Measurements from ENCODE around the gene MPL. TPM values are rescaled to one million over a fixed set of nuclear protein-coding genes. Genes with fewer than 3 reads are reported as not detected.

Gene MPL
- total RNA-seq (not detected), polyA plus RNA-seq (not detected), total RNA-seq (0 to 0.09 (median 0) reads per million in 6 experiments)

GRCh38 chr1:43337588-43337987, at the start of gene MPL:
TSS of gene MPL (plus strand) at chr1:43337818. CDS start at chr1:43337849, 31 bp downstream.
- Mint-ChIP-seq H3K9me3 (no peaks in the 10 kb centered on the region), H3K27me3 (peaks cover 0 to 1% (median 0%) of the 10 kb centered on the region in 5 donors), H3K4me3 (no peak within 1 kb of the TSS), H3K27ac (peak within 1 kb of the TSS in 2 of 10 donors; percentile 38 to 43), H3K4me1 (peaks cover 0 to 2% (median 0%) of the 10 kb centered on the region in 4 donors), H3K36me3 (no peaks in the 10 kb centered on the region)
- POLR2A ChIA-PET: no interaction called here
- ATAC-seq (no peak), DNase-seq (no peak)

GRCh38 chr1:43288058-43288784, 49.4 kb upstream of the MPL start:
- H3K4me3 Mint-ChIP-seq: no peak overlapping the region
- POLR2A ChIA-PET: no interaction called here
- no peak for ATAC-seq
- no peaks in the 10 kb centered on the region for H3K36me3 Mint-ChIP-seq
- H3K27ac Mint-ChIP-seq: no peak overlapping the region
- no peak for DNase-seq
- H3K9me3 Mint-ChIP-seq: no peaks in the 10 kb centered on the region
- H3K4me1 Mint-ChIP-seq: peaks cover 0 to 4% (median 0%) of the 10 kb centered on the region in 4 donors
- H3K27me3 Mint-ChIP-seq: peaks cover 0 to 10% (median 4%) of the 10 kb centered on the region in 5 donors

- no peaks in the 10 kb centered on the region for H3K36me3 Mint-ChIP-seq
- peaks cover 0 to 4% (median 0%) of the 10 kb centered on the region in 4 donors for H3K4me1 Mint-ChIP-seq
- H3K4me3 Mint-ChIP-seq: no peak overlapping the region
- POLR2A ChIA-PET: no interaction called here
- no peak for DNase-seq
- no peak for ATAC-seq
- H3K27me3 Mint-ChIP-seq: peaks cover 0 to 10% (median 4%) of the 10 kb centered on the region in 5 donors
- no peak overlapping the region for H3K27ac Mint-ChIP-seq
- H3K9me3 Mint-ChIP-seq: no peaks in the 10 kb centered on the region
Measured at GRCh38 chr1:43288785-43289706, 48.6 kb upstream of the MPL start.

- no peaks in the 10 kb centered on the region for H3K36me3 Mint-ChIP-seq
- no peak overlapping the region for H3K27ac Mint-ChIP-seq
- peaks cover 4 to 15% (median 9%) of the 10 kb centered on the region in 4 donors for H3K4me1 Mint-ChIP-seq
- DNase-seq (no peak), ATAC-seq (no peak)
- H3K9me3 Mint-ChIP-seq: no peaks in the 10 kb centered on the region
- no peak overlapping the region for H3K4me3 Mint-ChIP-seq
- POLR2A ChIA-PET: no interaction called here
- peaks cover 0 to 6% (median 2%) of the 10 kb centered on the region in 5 donors for H3K27me3 Mint-ChIP-seq
Measured at GRCh38 chr1:43292216-43292615, 45.4 kb upstream of the MPL start.

- no peak for DNase-seq
- Mint-ChIP-seq H3K27ac (no peak overlapping the region), H3K4me1 (peaks cover 3 to 15% (median 9%) of the 10 kb centered on the region in 4 donors), H3K27me3 (peaks cover 0 to 2% (median 0%) of the 10 kb centered on the region in 5 donors), H3K4me3 (no peak overlapping the region), H3K9me3 (no peaks in the 10 kb centered on the region), H3K36me3 (no peaks in the 10 kb centered on the region)
- ATAC-seq: no peak
- POLR2A ChIA-PET: no interaction called here
Measured at GRCh38 chr1:43292679-43293078, 44.9 kb upstream of the MPL start.

GRCh38 chr1:43293176-43293575, 44.4 kb upstream of the MPL start:
- no peaks in the 10 kb centered on the region for H3K36me3 Mint-ChIP-seq
- H3K27me3 Mint-ChIP-seq: no peaks in the 10 kb centered on the region
- ATAC-seq: no peak
- no peak overlapping the region for H3K27ac Mint-ChIP-seq
- POLR2A ChIA-PET: no interaction called here
- no peak for DNase-seq
- no peaks in the 10 kb centered on the region for H3K9me3 Mint-ChIP-seq
- H3K4me1 Mint-ChIP-seq: peaks cover 3 to 15% (median 9%) of the 10 kb centered on the region in 4 donors
- H3K4me3 Mint-ChIP-seq: no peak overlapping the region

GRCh38 chr1:43293896-43294760, 43.5 kb upstream of the MPL start:
- POLR2A ChIA-PET: no interaction called here
- no peaks in the 10 kb centered on the region for H3K36me3 Mint-ChIP-seq
- peaks cover 3 to 15% (median 9%) of the 10 kb centered on the region in 4 donors for H3K4me1 Mint-ChIP-seq
- H3K27ac Mint-ChIP-seq: peak overlapping the region in 2 of 10 donors; percentile 23 to 85
- ATAC-seq: no peak
- H3K27me3 Mint-ChIP-seq: no peaks in the 10 kb centered on the region
- H3K4me3 Mint-ChIP-seq: no peak overlapping the region
- H3K9me3 Mint-ChIP-seq: no peaks in the 10 kb centered on the region
- DNase-seq: no peak

GRCh38 chr1:43294761-43295160, 42.9 kb upstream of the MPL start:
- ATAC-seq (no peak), DNase-seq (no peak)
- Mint-ChIP-seq H3K4me3 (no peak overlapping the region), H3K27me3 (no peaks in the 10 kb centered on the region), H3K27ac (peak overlapping the region in 4 of 10 donors; percentile 23 to 85 (median 56)), H3K36me3 (no peaks in the 10 kb centered on the region), H3K4me1 (peaks cover 3 to 15% (median 9%) of the 10 kb centered on the region in 4 donors), H3K9me3 (no peaks in the 10 kb centered on the region)
- POLR2A ChIA-PET: no interaction called here

GRCh38 chr1:43296207-43296606, 41.4 kb upstream of the MPL start:
- H3K4me3 Mint-ChIP-seq: no peak overlapping the region

GRCh38 chr1:43298055-43298454, 39.6 kb upstream of the MPL start:
- POLR2A ChIA-PET: no interaction called here
- H3K4me3 Mint-ChIP-seq: no peak overlapping the region
- ATAC-seq: no peak

More at GRCh38 chr1:43296207-43296606, 41.4 kb upstream of the MPL start:
- Mint-ChIP-seq H3K36me3 (no peaks in the 10 kb centered on the region), H3K4me1 (peaks cover 4 to 15% (median 13%) of the 10 kb centered on the region in 4 donors), H3K27me3 (no peaks in the 10 kb centered on the region), H3K9me3 (no peaks in the 10 kb centered on the region), H3K27ac (peak overlapping the region in 5 of 10 donors; percentile 22 to 81 (median 51))
- POLR2A ChIA-PET: no interaction called here
- DNase-seq: no peak
- ATAC-seq: no peak

GRCh38 chr1:43299101-43299500, 38.5 kb upstream of the MPL start:
- no peaks in the 10 kb centered on the region for H3K9me3 Mint-ChIP-seq
- POLR2A ChIA-PET: no interaction called here

More at GRCh38 chr1:43298055-43298454, 39.6 kb upstream of the MPL start:
- Mint-ChIP-seq H3K36me3 (no peaks in the 10 kb centered on the region), H3K27me3 (no peaks in the 10 kb centered on the region), H3K27ac (no peak overlapping the region), H3K4me1 (peaks cover 4 to 15% (median 13%) of the 10 kb centered on the region in 4 donors), H3K9me3 (no peaks in the 10 kb centered on the region)
- DNase-seq: no peak

GRCh38 chr1:43300378-43301094, 37.1 kb upstream of the MPL start, which contains the start of gene TIE1:
TSS of gene TIE1 (plus strand) at chr1:43300982. CDS start at chr1:43301072, 90 bp downstream.
- DNase-seq: no peak
- Mint-ChIP-seq H3K4me1 (peaks cover 7 to 12% (median 8%) of the 10 kb centered on the region in 4 donors), H3K27me3 (peaks cover 0 to 5% (median 0%) of the 10 kb centered on the region in 5 donors), H3K4me3 (no peak within 1 kb of the TSS), H3K27ac (peak within 1 kb of the TSS in 2 of 10 donors; percentile 9 to 85), H3K9me3 (no peaks in the 10 kb centered on the region), H3K36me3 (no peaks in the 10 kb centered on the region)
- ATAC-seq: no peak
- POLR2A ChIA-PET: no interaction called here

More at GRCh38 chr1:43299101-43299500, 38.5 kb upstream of the MPL start:
- H3K4me3 Mint-ChIP-seq: no peak overlapping the region
- ATAC-seq (no peak), DNase-seq (no peak)
- peaks cover 0 to 1% (median 0%) of the 10 kb centered on the region in 5 donors for H3K27me3 Mint-ChIP-seq
- H3K4me1 Mint-ChIP-seq: peaks cover 4 to 15% (median 13%) of the 10 kb centered on the region in 4 donors
- H3K36me3 Mint-ChIP-seq: no peaks in the 10 kb centered on the region
- peak overlapping the region in 1 of 10 donors; percentile 30 for H3K27ac Mint-ChIP-seq

All from naive thymus-derived CD8-positive, alpha-beta T cell (primary cell).